HG03196 (cell line): Measurements from ENCODE around the gene CDRT4.
"Not testable (repeated sequence)": the region's sequence is repeated elsewhere in the genome, so short reads cannot be mapped to it uniquely, and the experiment has no call there.

ENCODE experiments used
- ATAC-seq: cut with Tn5 transposase; IDR thresholded peaks from one replicate; pipeline ENCODE4 v1.9.1; 2021; ENCODE audit not compliant: unreplicated experiment

CDRT4 gene

DNA sequence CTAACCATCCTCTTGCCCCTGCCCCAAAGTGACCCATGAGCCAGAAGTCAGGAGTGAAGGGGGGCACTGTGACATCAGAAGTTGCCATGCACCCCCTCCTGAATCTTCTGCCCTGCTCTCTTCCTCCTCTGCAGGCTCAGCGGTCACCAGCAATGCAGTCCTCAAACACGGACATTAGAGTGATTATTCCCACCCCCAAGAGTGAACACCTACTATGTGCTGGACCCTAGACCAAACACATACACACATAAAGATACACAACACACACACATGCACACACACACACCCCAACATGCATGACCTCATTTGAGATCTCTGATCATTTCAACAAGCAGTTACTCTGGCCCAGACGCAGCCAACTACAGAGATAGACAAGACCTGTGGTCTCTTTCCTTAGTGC lies at the start of gene CDRT4:
Gene CDRT4, minus strand, starts transcription at position 30 of the 400 bp plus-strand sequence. CDS start 27,383 bp downstream, outside the sequence.
- ATAC-seq: no peak

- ATAC-seq: no peak
Measured at GRCh38 chr17:15516150-15516549, 48.7 kb upstream of the CDRT4 start.

DNA sequence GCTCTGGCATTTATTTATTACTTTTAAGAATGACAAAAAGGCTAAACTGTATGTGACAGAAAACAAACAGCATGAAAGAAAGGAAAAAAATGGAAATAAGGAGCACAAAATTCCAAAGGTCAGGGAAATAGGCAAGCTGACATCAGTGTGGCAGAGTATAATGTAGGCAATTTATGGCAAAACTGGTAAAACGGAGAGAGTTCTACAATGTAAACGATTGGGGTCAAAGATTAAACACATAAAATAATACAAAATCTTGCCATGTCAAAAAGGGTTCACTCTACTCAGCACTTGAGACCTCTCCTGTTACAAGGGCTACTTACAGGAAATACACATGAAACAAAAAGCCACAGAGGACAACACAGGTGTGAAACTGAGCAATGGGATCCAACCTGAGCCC lies 47.0 kb upstream of the CDRT4 start:
- no peak for ATAC-seq

- ATAC-seq: no peak
Measured at GRCh38 chr17:15513856-15514459, 46.5 kb upstream of the CDRT4 start.

DNA sequence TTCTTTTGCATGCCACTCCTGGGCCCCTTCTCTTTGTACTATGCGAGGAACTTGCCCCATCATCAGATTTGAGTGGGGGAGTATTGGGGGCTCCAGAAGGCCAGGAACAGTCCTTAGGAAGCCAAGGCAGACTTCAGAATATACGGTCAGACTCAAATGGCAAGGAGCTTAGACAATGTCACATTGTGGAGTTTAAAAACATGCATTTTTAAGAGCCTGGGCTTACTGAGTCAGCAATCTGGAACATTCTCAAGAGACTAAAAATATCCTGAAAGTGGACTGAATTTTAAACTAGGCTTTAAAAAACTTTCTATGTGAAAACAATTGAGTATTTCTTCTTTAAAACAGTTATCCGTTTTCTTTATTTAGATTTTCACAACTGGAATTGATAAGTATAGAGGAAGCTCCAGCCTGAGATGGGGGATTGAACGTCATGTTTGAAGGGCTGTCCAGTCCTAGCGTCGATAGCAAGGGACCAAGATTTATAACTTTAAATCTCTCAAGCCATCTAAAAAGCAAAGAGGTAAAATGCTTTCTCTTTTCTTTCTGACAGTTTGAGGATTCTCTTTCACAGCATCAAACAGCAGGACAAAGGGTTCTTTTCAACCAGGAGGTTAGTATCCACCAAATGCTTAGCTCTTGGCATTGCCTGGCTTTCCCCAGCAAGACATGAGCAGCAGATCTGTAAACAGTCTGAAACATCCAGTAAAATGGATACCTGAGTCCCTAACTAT lies 45.8 kb upstream of the CDRT4 start:
- ATAC-seq: no peak

DNA sequence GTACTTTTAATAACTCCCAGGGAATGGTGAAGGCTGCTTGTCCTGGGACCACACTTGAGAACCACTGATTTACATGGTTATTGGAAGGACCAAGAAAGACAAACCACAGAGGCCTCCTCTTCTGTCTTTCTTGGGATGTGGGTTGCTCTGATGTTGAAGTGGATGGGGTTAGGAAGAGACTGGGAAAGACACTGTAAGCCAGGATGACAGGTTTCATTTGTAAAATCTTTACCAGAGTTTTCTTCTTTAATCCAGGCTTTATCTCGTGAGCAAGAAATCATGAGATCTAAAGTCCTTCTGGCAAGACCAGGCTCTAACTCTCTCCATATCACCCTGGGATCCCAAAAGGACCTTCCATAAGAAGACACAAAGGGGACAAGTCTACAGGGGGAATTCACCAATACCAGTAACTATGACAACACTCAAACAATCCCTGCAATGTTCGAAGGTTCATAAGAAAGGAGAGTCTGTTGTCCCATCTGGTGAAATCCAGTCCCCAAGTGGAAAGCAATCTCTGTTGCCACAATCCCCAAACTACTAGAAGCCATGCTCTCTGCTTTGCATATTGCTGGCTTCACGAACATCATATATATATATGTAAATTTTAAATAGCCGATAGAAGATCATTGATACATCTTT lies 44.8 kb upstream of the CDRT4 start:
- no peak for ATAC-seq

- no peak for ATAC-seq
Measured at GRCh38 chr17:15511142-15511541, 43.7 kb upstream of the CDRT4 start.

- ATAC-seq: no peak
Measured at GRCh38 chr17:15510361-15510760, 42.9 kb upstream of the CDRT4 start.

GRCh38 chr17:15509095-15509494 lies 41.7 kb upstream of the CDRT4 start:
- ATAC-seq: no peak

GRCh38 chr17:15508466-15508865 lies 41.0 kb upstream of the CDRT4 start:
- no peak for ATAC-seq

DNA sequence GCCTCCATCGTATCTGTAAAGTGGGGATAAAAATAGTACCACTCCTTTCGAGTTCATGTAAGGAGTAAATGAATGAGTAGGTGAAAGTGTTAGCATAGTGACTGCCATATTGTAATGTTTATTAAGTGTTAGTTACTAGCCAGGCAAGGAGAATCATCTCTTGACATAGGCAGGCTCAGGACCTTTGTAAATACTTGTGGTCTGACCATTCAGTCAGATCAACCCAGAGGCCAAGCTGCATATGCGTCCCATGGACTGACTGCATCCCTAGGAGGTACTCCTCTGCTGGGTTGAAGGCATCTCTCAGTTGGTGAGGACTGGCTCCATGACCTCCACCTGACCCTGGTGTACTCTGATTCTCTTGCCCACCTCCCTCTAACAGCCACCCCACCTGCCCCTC lies 40.5 kb upstream of the CDRT4 start:
- no peak for ATAC-seq

GRCh38 chr17:15507001-15507400 lies 39.6 kb upstream of the CDRT4 start:
- ATAC-seq: no peak

GRCh38 chr17:15505708-15506107 lies 38.3 kb upstream of the CDRT4 start:
- ATAC-seq: not testable (repeated sequence)

DNA sequence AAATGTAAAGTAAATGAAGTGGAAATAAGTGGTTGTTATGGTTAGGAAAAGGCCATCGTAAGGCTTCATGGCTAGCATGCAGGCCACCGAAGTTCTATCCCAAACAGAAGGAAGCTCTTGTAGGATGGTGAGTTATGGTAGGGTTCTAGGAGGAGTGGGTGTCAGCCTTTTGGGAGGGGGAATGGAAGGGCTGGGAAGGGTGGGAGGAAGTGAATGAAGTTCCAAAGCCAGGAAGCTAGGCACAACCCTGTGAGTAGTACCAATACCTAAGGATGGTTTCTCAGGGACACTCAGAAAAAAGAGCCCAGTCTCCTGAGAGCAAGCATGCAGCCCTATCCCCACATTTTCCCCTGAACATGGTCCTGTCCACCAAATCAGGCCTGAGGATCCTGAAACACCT lies 36.3 kb upstream of the CDRT4 start:
- ATAC-seq: no peak

DNA sequence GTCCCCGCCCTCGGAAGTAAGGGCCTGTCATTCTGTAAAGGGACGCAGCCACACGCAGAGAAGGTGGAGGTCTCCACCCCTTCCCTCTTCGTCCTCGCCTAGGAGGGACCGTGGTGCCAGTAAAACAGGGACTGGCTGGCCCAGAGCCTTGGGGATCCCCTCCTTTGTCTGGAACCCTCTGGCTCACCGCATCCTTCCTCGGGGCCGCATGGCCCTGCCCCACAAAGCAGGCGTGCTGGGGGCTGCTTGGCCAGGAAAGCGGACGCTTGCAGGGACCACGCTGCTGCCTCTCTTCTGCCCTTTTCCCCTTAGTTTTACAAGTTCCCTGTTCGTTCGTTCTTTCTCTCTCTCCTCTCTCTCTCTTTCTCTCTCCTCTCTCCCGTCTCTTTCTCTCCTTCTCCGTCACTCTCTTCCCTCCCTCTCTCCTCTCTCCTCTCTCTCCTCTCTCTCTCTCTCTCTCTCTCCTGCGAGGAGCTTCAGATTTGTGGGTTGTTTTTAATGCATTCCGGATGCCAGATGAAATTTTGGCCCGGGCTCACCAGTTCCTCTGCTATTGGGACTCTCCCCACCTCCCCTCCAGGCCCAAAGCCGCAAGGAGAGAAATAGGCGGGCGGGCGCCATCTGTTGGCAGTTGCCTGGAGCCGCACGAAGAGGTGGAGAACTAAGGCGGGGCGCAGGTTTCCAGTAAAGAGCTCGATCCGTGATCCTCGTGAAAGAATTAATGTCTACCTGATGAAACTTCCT lies 35.1 kb upstream of the CDRT4 start:
- ATAC-seq: peak; percentile 76

- no peak for ATAC-seq
Measured at GRCh38 chr17:15501793-15502192, 34.4 kb upstream of the CDRT4 start.

DNA sequence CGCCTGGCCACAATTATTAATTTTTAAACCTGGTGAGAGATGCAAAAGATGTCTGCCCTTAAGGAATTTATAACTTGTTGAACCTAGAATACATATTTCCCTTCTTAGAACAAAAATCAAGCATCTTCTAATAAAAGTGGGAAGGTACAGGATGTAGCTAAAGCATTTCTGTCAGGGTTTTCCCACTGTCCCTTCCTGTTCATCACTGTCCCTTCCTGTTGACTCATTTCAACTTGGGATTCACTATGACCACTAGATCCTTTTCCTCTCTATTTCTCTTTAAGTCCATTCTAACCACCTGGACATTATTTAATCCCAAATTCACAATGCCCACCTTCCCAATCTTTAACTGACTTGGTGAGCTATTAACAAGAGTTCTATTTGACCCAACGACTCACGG lies 33.9 kb upstream of the CDRT4 start:
- no peak for ATAC-seq

- no peak for ATAC-seq
Measured at GRCh38 chr17:15498107-15498506, 30.7 kb upstream of the CDRT4 start.

DNA sequence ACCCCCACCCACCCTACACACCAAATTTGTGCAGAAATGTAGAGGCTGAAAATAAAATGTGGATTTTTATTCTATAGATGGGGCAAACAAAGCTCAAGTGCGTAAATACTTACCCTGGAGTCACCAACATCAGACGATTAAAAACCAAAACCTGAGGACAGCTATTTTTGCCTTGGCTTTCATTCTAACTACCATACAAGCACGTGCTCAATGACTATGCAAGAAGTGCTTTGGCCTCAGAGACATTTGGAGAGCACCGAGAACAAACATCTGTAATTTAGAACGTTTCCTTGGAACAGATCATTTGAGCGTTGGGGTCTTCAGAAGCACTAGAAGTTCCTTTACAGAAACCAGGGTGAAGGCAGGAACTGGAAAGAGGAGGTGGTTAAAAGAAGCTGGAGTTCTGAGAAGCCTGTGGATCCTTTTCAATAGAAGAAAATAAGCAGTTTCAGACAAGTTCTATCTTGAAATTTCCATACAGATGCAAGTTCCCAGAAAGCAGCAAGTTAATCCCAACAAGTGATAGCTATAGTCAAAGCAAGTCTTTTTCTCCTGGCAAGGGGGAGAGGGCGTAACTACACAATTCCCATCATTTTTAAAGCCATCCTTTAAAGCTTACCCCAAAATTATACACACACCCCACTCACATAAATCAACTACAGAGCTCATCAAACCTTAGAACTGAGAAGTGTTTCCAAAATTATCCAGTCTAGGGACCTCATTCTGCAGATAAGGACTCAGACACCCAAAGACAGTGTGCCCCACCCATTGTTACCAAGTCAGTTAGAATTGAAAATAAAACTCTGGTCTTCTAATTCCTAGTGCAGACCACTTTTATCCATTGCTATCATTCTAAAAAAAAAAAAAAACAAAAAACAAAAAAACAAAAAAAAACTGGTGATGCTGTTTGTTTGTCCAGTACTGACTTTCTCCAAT lies 29.6 kb upstream of the CDRT4 start:
- ATAC-seq: no peak

DNA sequence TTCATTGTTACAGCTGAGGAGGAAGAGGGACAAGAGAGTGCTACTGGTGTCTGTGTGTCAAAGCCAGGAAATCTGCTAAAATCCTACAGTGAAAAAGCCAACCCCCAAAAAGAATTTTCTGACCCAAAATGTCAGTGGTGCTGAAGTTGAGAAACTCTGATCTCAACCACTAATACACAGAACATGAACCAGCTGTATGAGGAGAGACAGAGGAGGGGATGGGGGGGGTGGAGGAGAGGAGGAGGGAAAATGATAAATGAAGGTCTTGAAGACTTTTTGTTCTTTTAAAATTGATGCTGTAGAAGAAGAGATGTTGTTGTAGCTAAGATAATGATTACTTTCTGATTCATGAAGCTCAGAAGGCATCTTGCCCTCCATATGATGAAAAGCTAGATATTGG lies 27.4 kb upstream of the CDRT4 start:
- ATAC-seq: no peak

DNA sequence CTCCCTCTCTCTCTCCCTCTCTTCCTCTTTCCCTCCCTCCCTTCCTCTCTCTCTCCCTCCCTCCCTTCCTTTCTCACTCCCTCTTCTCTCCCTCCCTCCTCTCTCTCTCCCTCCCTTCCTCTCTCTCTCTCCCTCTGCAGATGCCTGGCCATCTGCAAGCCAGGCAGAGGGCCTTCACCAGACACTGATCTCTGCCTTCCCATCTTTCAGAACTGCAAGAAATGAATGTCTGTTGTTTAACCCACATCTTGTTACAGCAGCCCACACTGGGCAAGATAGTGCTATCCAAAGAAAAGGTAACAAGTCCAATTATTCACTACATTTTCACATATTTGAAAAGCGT lies 26.2 kb upstream of the CDRT4 start:
- no peak for ATAC-seq
